Measurements from ENCODE around the gene CEPT1. TPM values are rescaled to one million over a fixed set of nuclear protein-coding genes. Genes with fewer than 3 reads are reported as not detected.

Gene CEPT1
- polyA plus RNA-seq, 3 donors, result 20.8 to 44.3 (median 26.9) TPM

DNA sequence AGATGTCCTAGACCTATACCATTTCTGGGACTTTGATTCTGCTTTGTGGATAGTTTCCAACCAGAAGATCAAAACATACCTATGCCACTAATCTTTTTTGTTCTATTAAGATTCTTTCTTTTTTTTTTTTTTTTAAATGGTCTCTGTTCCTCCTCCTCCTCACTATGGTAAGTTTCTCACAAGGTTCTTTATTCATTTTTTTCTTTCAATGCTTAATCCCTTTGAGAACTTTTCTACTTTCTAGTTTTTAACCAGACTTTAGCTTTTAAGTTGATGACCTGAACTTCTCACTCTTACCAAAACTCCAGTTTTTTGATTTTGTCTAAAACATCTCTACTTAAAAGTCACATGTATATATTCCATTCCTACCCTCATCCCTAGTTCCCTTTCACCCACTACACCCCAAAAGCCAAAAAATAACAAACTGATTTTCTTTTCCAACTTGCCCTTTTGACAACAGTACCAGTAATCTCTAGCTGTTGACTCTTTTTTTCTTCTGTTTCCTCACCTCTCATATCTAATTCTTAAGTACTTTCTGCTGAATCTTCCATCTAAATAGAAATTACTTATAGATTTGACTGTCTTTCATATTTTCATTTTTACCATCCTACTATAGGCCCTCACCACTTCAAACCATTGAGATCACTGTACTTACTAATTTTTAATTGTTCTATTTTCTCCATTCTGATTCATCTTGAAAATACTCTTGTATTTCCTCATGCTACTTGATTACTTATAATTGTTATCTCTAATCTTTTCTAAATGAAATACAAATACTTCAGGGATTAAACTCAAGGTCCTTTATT, 6.1 kb downstream of the CEPT1 start:
- DNase-seq, result no peak
- Mint-ChIP-seq H3K27ac (peak overlapping the region in 3 of 7 donors; percentile 4 to 77 (median 33)), H3K9me3 (no peaks in the 10 kb centered on the region), H3K4me1 (peaks cover 51% of the 10 kb centered on the region), H3K36me3 (peaks cover 49 to 50% of the 10 kb centered on the region in 2 donors), H3K27me3 (ENCODE audit: low read depth in 3 of 3) (no peaks in the 10 kb centered on the region), H3K4me3 (no peak overlapping the region)
- Histone ChIP-seq H3K27me3 (ENCODE audit: control insufficient read depth in 2 of 2, insufficient read depth in 2 of 2, low read length in 2 of 2) (no peaks in the 10 kb centered on the region), H3K4me2 (replicated peaks; ENCODE audit: extremely low read depth, low read length, poor library complexity, severe bottlenecking) (no peak overlapping the region), H3K9me3 (replicated peaks in 1 of 2; ENCODE audit: control insufficient read depth in 1 of 2, insufficient read depth in 1 of 2, low read length in 2 of 2) (no peaks in the 10 kb centered on the region), H3K4me3 (replicated peaks in 1 of 3; ENCODE audit: low read depth in 2 of 3, low read length in 3 of 3) (no peak overlapping the region), H3K9ac (ENCODE audit: insufficient read depth, low read length, poor library complexity, severe bottlenecking) (no peak overlapping the region), H3K79me2 (ENCODE audit: insufficient read depth, low read length) (peaks cover 100% of the 10 kb centered on the region), H3K36me3 (replicated peaks in 1 of 2; ENCODE audit: control insufficient read depth in 1 of 2, insufficient read depth in 2 of 2, low read length in 2 of 2) (peaks cover 40 to 54% of the 10 kb centered on the region in 2 donors), H2AFZ (ENCODE audit: insufficient read depth, low read depth, low read length, poor library complexity, severe bottlenecking) (no peak overlapping the region), H3K27ac (ENCODE audit: low read depth in 1 of 2, low read length in 2 of 2) (no peak overlapping the region), H4K20me1 (ENCODE audit: insufficient read depth, low read length) (peaks cover 99% of the 10 kb centered on the region), H3K4me1 (ENCODE audit: control insufficient read depth in 1 of 2, insufficient read depth in 2 of 2, low read length in 2 of 2) (peaks cover 17 to 19% of the 10 kb centered on the region in 2 donors)
- no peak for TF ChIP-seq CTCF (IDR thresholded peaks at IDR 0.05)
- intact Hi-C loops (cut with micrococcal nuclease), result no loop called here

GRCh38 chr1:111147948-111148347, 7.9 kb downstream of the CEPT1 start:
- Mint-ChIP-seq H3K4me1 (peaks cover 46% of the 10 kb centered on the region), H3K4me3 (no peak overlapping the region), H3K9me3 (no peaks in the 10 kb centered on the region), H3K27me3 (ENCODE audit: low read depth in 3 of 3) (no peaks in the 10 kb centered on the region), H3K36me3 (peaks cover 65 to 68% of the 10 kb centered on the region in 2 donors), H3K27ac (no peak overlapping the region)
- Histone ChIP-seq H3K27ac (ENCODE audit: low read depth in 1 of 2, low read length in 2 of 2) (peak overlapping the region in 1 of 2 donors; percentile 2), H3K4me3 (replicated peaks in 1 of 3; ENCODE audit: low read depth in 2 of 3, low read length in 3 of 3) (no peak overlapping the region), H3K27me3 (ENCODE audit: control insufficient read depth in 2 of 2, insufficient read depth in 2 of 2, low read length in 2 of 2) (no peaks in the 10 kb centered on the region), H3K4me2 (replicated peaks; ENCODE audit: extremely low read depth, low read length, poor library complexity, severe bottlenecking) (no peak overlapping the region), H3K9ac (ENCODE audit: insufficient read depth, low read length, poor library complexity, severe bottlenecking) (no peak overlapping the region), H3K79me2 (ENCODE audit: insufficient read depth, low read length) (peaks cover 100% of the 10 kb centered on the region), H2AFZ (ENCODE audit: insufficient read depth, low read depth, low read length, poor library complexity, severe bottlenecking) (no peak overlapping the region), H3K9me3 (replicated peaks in 1 of 2; ENCODE audit: control insufficient read depth in 1 of 2, insufficient read depth in 1 of 2, low read length in 2 of 2) (no peaks in the 10 kb centered on the region), H3K4me1 (ENCODE audit: control insufficient read depth in 1 of 2, insufficient read depth in 2 of 2, low read length in 2 of 2) (peaks cover 2 to 4% of the 10 kb centered on the region in 2 donors), H3K36me3 (replicated peaks in 1 of 2; ENCODE audit: control insufficient read depth in 1 of 2, insufficient read depth in 2 of 2, low read length in 2 of 2) (peaks cover 56 to 72% of the 10 kb centered on the region in 2 donors), H4K20me1 (ENCODE audit: insufficient read depth, low read length) (peaks cover 100% of the 10 kb centered on the region)
- TF ChIP-seq CTCF (IDR thresholded peaks at IDR 0.05), result no peak
- no peak for DNase-seq
- intact Hi-C loops (cut with micrococcal nuclease), result no loop called here
- no CpG with 5 or more reads among the region's 3 CpGs for WGBS (ENCODE audit: insufficient coverage)

Measured in CD14-positive monocyte (primary cell).